Aorta (tissue), 5 donors: Measurements from ENCODE around the gene FLAD1. TPM values are rescaled to one million over a fixed set of nuclear protein-coding genes. Genes with fewer than 3 reads are reported as not detected.
"Not testable (repeated sequence)": the region's sequence is repeated elsewhere in the genome, so short reads cannot be mapped to it uniquely, and the experiment has no call there.

Source experiments
- ATAC-seq: fragments of 200-7000 bp; cut with Tn5 transposase; one replicate; pipeline ENCODE4 v1.9.1; 2022; ENCODE audit warnings: moderate library complexity; ENCODE audit not compliant: low FRiP score
- DNase-seq, 2 donors: peaks; one replicate each; pipeline ENCODE4 v3.0.0-alpha.2; 2020
- H3K27ac ChIP-seq, 2 donors: one replicate each; pipeline ENCODE4 v1.5.1; 2013; ENCODE audit warnings: low read length in 2 of 2, mild to moderate bottlenecking in 2 of 2, moderate library complexity in 2 of 2, control low read depth in 1 of 2, inconsistent platforms in 1 of 2, low read depth in 1 of 2
- H3K27me3 ChIP-seq, 2 donors: one replicate each; pipeline ENCODE4 v1.6.1; 2013; ENCODE audit warnings: control low read depth in 1 of 2, low read length in 1 of 2, mild to moderate bottlenecking in 1 of 2, moderate library complexity in 1 of 2; ENCODE audit not compliant: insufficient read depth in 2 of 2, control insufficient read depth in 1 of 2
- H3K36me3 ChIP-seq, 2 donors: one replicate each; pipeline ENCODE4 v1.6.1; 2013; ENCODE audit warnings: control low read depth in 1 of 2, low read length in 1 of 2, mild to moderate bottlenecking in 1 of 2; ENCODE audit not compliant: insufficient read depth in 2 of 2, control insufficient read depth in 1 of 2
- H3K4me1 ChIP-seq, 2 donors: one replicate each; pipeline ENCODE4 v1.6.1; 2013; ENCODE audit warnings: low read length in 2 of 2, control low read depth in 1 of 2, mild to moderate bottlenecking in 1 of 2, moderate library complexity in 1 of 2; ENCODE audit not compliant: insufficient read depth in 2 of 2, control insufficient read depth in 1 of 2
- H3K4me3 ChIP-seq, 2 donors: one replicate each; pipeline ENCODE4 v1.5.1; 2013; ENCODE audit warnings: low read length in 2 of 2, control low read depth in 1 of 2, mild to moderate bottlenecking in 1 of 2
- H3K9me3 ChIP-seq: one replicate; pipeline ENCODE4 v1.6.1; 2013; ENCODE audit warnings: mild to moderate bottlenecking, low read length; ENCODE audit not compliant: control insufficient read depth
- WGBS, 2 donors: extraction: QIAGEN DNeasy Blood & Tissue Kit; methylation state at CpG; one replicate each; pipeline ENCODE4 v1.1.7; 2013; 5-methylcytosine and 5-hydroxymethylcytosine counted together
- intact Hi-C, 2 donors: fragments of 100-400 bp; cut with DNase I; formaldehyde crosslinking; loops; one replicate each; pipeline versions ENCODE4 v1.14.2 to v1.15.0; 2022
- polyA plus RNA-seq, 2 donors: library from polyadenylated mRNA; stranded (reverse); fragments of 200-250 nt; gene quantifications; one replicate each; pipeline ENCODE4 v1.2.3, GENCODE V29; 2013
- total RNA-seq, 2 donors: library from RNA; stranded (reverse); fragmentation: NEBNext Ultra II Directional; extraction: Animal tissue kit (Norgen Biotek cat#: 25700); gene quantifications; one replicate each; pipeline ENCODE4 v1.2.1, GENCODE V29; 2021
- donor health status: healthy with polysubstance abuse.
- donor health status: Bipolar disorder and iron deficiency.
- donor health status: DM: no; HTN: no; CAD: no.
- donor health status: DM: no; HTN: no; CAD: no.
- donor health status: DM: yes; HTN: yes; CAD: no.

The FLAD1 gene
- total and polyA plus RNA-seq, 4 donors, result 14.5 to 24.2 (median 20.7) TPM

DNA sequence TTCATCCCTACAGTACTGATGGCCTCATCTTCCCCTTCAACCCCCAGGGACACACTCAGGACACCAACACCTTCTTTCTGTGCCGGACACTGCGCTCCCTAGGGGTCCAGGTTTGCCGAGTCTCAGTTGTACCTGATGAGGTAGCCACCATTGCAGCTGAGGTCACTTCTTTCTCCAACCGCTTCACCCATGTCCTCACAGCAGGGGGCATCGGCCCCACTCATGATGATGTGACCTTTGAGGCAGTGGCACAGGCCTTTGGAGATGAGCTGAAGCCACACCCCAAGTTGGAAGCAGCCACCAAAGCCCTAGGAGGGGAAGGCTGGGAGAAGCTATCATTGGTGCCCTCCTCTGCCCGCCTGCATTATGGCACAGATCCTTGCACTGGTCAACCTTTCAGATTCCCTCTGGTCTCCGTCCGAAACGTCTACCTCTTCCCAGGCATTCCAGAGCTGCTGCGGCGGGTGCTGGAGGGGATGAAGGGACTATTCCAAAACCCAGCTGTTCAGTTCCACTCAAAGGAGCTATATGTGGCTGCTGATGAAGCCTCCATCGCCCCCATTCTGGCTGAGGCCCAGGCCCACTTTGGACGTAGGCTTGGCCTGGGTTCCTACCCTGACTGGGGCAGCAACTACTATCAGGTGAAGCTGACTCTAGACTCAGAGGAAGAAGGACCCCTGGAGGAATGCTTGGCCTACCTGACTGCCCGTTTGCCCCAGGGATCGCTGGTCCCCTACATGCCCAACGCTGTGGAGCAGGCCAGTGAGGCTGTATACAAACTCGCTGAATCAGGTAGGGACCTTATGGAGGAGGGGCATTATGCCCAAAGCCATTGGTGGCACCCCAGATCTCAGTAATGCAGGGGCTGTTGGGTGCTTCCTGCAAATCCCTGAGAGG is 5.2 kb downstream of the FLAD1 start:
- 82 to 85% methylated on average over 17 of the region's 17 CpGs for WGBS, 2 donors
- ATAC-seq (no peak), DNase-seq (peak in 1 of 2 donors; percentile 39)
- Histone ChIP-seq H3K4me1 (no peaks in the 10 kb centered on the region), H3K27ac (no peak overlapping the region), H3K9me3 (no peaks in the 10 kb centered on the region), H3K36me3 (peaks cover 2 to 4% of the 10 kb centered on the region in 2 donors), H3K4me3 (no peak overlapping the region), H3K27me3 (no peaks in the 10 kb centered on the region)
- intact Hi-C loops, result no loop called here

DNA sequence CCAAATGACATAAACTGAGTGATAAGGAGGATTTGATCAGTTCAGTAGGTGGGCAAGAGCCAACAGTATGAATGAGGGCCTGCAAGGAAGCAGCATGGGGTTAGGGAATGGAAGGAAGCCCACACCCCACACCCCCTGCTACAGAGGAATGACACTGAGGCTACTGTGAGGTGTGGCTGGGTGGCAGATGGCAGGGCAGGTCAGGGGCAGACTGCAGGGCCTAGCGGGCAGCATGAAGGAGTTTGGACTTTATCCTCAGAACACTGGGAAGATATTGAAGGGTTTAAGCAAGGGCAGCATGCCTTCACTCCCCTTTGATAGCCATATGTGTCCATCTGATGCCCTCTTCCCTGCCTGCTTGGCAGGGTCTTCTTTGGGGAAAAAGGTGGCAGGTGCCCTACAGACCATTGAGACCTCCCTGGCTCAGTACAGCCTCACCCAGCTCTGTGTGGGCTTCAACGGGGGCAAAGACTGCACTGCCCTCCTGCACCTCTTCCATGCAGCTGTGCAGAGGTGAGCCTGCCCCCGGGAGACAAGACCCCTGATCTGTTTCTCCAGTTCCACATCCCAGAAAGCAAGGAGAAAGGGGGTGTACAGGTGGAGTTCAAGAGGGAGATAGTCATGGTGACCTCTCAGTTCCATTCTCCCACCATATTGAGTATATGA is 6.2 kb downstream of the FLAD1 start:
- 84 to 85% methylated on average over 3 of the region's 3 CpGs for WGBS, 2 donors
- no peaks in the 10 kb centered on the region for H3K27me3 ChIP-seq
- no peak for DNase-seq
- H3K9me3 ChIP-seq, result no peaks in the 10 kb centered on the region
- no peak overlapping the region for H3K27ac ChIP-seq
- no peaks in the 10 kb centered on the region for H3K4me1 ChIP-seq
- intact Hi-C loops, result no loop called here
- peaks cover 2 to 4% of the 10 kb centered on the region in 2 donors for H3K36me3 ChIP-seq
- H3K4me3 ChIP-seq, result no peak overlapping the region
- no peak for ATAC-seq

DNA sequence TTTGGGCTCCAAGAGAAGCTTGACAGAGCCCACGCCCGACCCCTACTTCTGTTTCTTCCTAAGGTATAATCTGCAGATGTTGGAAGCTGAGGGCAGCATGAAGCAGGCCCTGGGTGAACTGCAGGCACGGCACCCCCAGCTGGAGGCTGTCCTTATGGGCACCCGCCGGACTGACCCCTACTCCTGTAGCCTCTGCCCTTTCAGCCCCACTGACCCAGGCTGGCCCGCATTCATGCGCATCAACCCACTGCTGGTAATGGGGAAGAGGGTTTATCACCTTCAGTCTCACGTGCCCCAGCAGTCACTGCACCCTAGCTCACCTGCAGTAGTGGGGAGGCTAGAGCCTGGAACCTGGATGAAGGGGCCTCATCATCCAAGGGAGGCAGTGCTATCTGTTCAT is 7.1 kb downstream of the FLAD1 start:
- intact Hi-C loops, result no loop called here
- Histone ChIP-seq H3K36me3 (peaks cover 2 to 4% of the 10 kb centered on the region in 2 donors), H3K9me3 (no peaks in the 10 kb centered on the region), H3K27me3 (no peaks in the 10 kb centered on the region), H3K4me3 (no peak overlapping the region), H3K4me1 (no peaks in the 10 kb centered on the region), H3K27ac (no peak overlapping the region)
- WGBS, 2 donors, result 91 to 92% methylated on average over 8 of the region's 8 CpGs
- no peak for ATAC-seq
- DNase-seq, result no peak

DNA sequence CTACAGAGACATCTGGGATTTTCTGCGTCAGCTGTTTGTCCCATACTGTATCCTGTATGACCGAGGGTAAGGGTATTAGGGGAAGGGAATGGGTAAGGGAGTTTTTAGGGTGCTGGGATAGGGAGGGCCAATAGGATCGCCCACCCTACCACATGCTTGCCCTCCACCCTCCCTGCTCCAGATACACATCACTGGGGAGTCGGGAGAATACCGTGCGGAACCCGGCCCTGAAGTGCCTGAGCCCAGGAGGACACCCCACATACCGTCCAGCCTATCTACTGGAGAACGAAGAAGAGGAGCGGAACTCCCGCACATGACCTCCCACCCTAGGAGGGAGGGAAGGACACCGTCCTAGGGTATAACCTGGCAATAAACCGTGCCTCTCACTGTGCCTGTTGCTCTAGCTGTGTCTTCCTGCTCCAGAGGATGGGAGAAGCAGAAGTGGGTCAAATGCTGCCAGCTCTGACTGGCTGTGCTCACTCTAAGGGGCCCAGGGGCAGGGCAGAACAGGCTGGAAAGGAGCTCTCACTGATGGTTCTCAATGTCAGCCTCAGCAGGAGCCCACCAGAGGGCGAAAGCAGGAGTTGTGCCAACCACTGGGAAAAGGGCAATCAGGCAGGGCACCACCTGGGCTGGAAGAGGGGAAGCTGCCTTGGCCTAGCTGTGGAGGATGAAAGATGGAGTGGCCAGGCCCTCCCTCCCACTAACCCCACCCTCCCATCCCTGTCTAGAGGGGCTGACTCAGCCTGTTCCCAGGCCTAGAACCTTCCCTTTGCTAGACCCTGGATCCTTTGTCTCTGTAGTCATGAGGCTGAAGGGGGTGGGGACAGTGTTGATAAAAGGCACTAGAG is 9.8 kb downstream of the FLAD1 start:
- peaks cover 2 to 4% of the 10 kb centered on the region in 2 donors for H3K36me3 ChIP-seq
- H3K4me1 ChIP-seq, result no peaks in the 10 kb centered on the region
- intact Hi-C loops, result no loop called here
- ATAC-seq (no peak), DNase-seq (peak in 1 of 2 donors; percentile 33)
- H3K9me3 ChIP-seq, result no peaks in the 10 kb centered on the region
- no peak overlapping the region for H3K4me3 ChIP-seq
- H3K27me3 ChIP-seq, result no peaks in the 10 kb centered on the region
- no peak overlapping the region for H3K27ac ChIP-seq
- 83 to 84% methylated on average over 14 of the region's 14 CpGs for WGBS, 2 donors

- ATAC-seq (no peak), DNase-seq (peak in 1 of 2 donors; percentile 40)
- H3K9me3 ChIP-seq, result no peaks in the 10 kb centered on the region
- H3K36me3 ChIP-seq, result peaks cover 2 to 4% of the 10 kb centered on the region in 2 donors
- 70 to 75% methylated on average over 8 of the region's 8 CpGs for WGBS, 2 donors
- H3K27ac ChIP-seq, result no peak within 1 kb of the TSS
- H3K27me3 ChIP-seq, result no peaks in the 10 kb centered on the region
- no peaks in the 10 kb centered on the region for H3K4me1 ChIP-seq
- intact Hi-C loops, result no loop called here
- no peak within 1 kb of the TSS for H3K4me3 ChIP-seq
These were observed 10.6 kb downstream of the FLAD1 start, which contains the start of gene LENEP for GRCh38 chr1:154993572-154994268. Gene LENEP, plus strand, starts transcription at chr1:154993586. Its CDS starts 22 bp downstream, at chr1:154993608.

DNA sequence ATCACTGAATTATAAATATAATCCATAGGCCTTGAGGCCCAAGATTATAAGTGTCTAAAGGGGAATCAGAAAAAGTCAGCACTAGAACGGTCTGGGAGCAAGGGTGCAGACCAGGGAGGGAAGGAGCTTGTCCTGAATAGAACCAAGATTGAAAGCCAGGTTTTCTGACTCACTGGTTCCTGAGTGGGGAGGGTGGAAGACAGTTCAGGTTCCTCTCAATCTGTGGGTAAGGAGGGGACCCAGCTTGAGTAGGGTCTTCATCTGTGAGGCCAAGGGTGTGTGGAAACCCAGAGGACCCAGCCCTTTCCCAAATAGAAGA is 11.1 kb downstream of the FLAD1 start:
- H3K27ac ChIP-seq, result no peak overlapping the region
- H3K4me3 ChIP-seq, result no peak overlapping the region
- intact Hi-C loops, result no loop called here
- no peaks in the 10 kb centered on the region for H3K4me1 ChIP-seq
- H3K36me3 ChIP-seq, result peaks cover under 1 to 4% of the 10 kb centered on the region in 2 donors
- 18 to 30% methylated on average over 1 of the region's 1 CpG for WGBS, 2 donors
- DNase-seq (no peak), ATAC-seq (no peak)
- H3K9me3 ChIP-seq, result no peaks in the 10 kb centered on the region
- H3K27me3 ChIP-seq, result no peaks in the 10 kb centered on the region

DNA sequence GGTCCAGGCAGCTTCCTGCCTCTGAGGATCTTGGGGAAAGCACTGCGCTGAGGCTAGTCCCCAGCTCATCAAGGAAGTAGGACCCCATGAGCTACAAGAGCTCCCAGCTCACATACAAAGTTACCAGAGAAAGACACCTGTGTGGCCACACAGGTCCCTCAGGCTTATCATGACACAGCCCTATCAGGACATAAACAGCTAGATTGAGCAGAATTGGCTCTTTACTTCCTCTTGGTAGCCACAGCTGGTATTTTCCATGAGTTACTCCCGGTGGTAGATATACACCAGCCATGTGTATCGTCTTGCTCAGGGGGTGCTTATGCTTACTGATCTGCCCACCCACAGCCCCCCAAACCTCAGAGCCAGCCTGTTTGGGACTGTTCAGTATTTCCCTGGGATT is 11.4 kb downstream of the FLAD1 start:
- Histone ChIP-seq H3K27ac (no peak overlapping the region), H3K27me3 (no peaks in the 10 kb centered on the region), H3K4me1 (no peaks in the 10 kb centered on the region), H3K4me3 (no peak overlapping the region), H3K9me3 (no peaks in the 10 kb centered on the region), H3K36me3 (peaks cover 0 to 4% of the 10 kb centered on the region in 2 donors)
- 65 to 86% methylated on average over 3 of the region's 3 CpGs for WGBS, 2 donors
- no peak for ATAC-seq
- DNase-seq, result no peak
- intact Hi-C loops, result no loop called here

DNA sequence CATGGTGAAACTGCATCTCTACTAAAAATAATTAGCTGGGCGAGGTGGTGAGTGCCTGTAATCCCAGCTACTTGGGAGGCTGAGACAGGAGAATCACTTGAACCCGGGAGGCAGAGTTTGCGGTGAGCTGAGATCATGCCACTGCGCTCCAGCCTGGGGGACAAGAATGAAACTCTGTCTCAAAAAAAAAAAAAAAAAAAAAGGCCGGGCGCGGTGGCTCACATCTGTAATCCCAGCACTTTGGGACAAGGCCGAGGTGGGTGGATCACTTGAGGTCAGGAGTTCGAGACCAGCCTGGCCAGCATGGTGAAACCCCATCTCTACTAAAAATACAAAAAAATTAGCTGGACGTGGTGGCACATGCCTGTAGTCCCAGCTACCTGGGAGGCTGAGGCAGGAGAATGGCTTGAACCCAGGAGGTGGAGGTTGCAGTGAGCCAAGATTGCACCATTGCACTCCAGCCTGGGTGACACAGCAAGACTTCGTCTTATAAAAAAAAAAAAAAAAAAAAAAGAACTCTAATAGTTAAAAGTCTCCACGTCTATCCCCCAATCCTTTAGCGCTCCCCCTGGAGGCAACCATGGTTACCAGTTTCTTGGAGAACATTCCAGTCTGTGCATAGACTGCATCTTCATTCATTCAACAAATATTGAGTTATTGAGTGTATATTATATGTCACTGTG is 12.3 kb downstream of the FLAD1 start:
- peak in 1 of 2 donors; percentile 13 for DNase-seq
- H3K9me3 ChIP-seq, H3K27ac ChIP-seq, ATAC-seq, H3K27me3 ChIP-seq, H3K4me3 ChIP-seq, H3K4me1 ChIP-seq, intact Hi-C loops, H3K36me3 ChIP-seq: not testable (repeated sequence)
- 58 to 62% methylated on average over 13 of the region's 13 CpGs for WGBS, 2 donors
